ENCODE measurements around the gene TESK2. TPM values are rescaled to one million over a fixed set of nuclear protein-coding genes. Genes with fewer than 3 reads are reported as not detected.

TESK2 gene
- total and polyA plus RNA-seq, 2 of the 13 experiments (the other 11 are each of a cell fraction or from before 2014, with no cell fraction given), result 5.5 to 9.6 TPM

DNA sequence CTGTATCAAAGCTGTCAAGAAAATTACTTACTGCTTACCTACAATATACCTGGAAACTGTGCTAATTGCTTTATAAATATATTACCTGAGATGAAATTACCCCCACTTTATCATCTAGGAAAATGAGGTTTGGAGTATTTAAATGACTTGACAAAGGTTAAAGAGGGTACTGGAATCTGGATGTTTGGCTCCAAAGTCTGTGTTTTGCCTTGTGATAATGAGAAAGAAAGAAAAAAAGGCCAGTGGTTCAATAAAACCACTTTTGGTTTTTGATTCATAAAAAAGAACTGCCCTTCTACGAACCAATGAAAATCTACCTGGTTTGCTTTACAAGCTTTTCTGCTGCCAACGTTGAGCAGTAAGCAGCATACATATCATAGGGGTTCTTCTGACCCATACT, 89.4 kb downstream of the TESK2 start:
- CTCF ChIA-PET (ENCODE audit: low intra/inter-chr PET ratio, low total read pairs), result no interaction called here
- Histone ChIP-seq H3K4me3 (replicated peaks in 1 of 3; ENCODE audit: insufficient read depth in 1 of 3, low read depth in 2 of 3, low read length in 3 of 3) (no peak overlapping the region), H3K4me1 (ENCODE audit: insufficient read depth, low read length) (peaks cover 47% of the 10 kb centered on the region), H2AFZ (ENCODE audit: low read length) (no peak overlapping the region), H3K9ac (ENCODE audit: insufficient read depth, low read depth, low read length) (no peak overlapping the region), H3K79me2 (ENCODE audit: insufficient read depth, low read length) (no peaks in the 10 kb centered on the region), H3K9me3 (ENCODE audit: low read length) (no peaks in the 10 kb centered on the region), H3K36me3 (replicated peaks in 1 of 2; ENCODE audit: control insufficient read depth in 1 of 2, insufficient read depth in 2 of 2, low read length in 2 of 2) (no peaks in the 10 kb centered on the region), H4K20me1 (ENCODE audit: insufficient read depth, low read length) (no peaks in the 10 kb centered on the region), H3K27me3 (ENCODE audit: control insufficient read depth in 1 of 2, insufficient read depth in 2 of 2, low read length in 2 of 2) (no peaks in the 10 kb centered on the region), H3K27ac (ENCODE audit: extremely low read length, insufficient read depth, low read length) (no peak overlapping the region), H3K4me2 (ENCODE audit: low read depth, low read length) (no peak overlapping the region)
- 52% methylated on average over 2 of the region's 2 CpGs for WGBS (ENCODE audit: low lambda C conversion rate)
- no peak for DNase-seq (ENCODE audit: low spot score)
- intact Hi-C loops (cut with micrococcal nuclease; ENCODE audit: unreplicated experiment) (no loop called here), in situ Hi-C loops (cut with HindIII; ENCODE audit: extremely low pct_ligation_motif_present, low pct_unique_long_range_greater_than_20kb) (no loop called here)
- no peak for FAIRE-seq
- BruUV-seq (replicated peaks), result no TSS peak
- ATAC-seq, result no peak
- POLR2A ChIA-PET, result no interaction called here
- no peak for TF ChIP-seq GFI1 (CRISPR knock-in tag; IDR thresholded peaks at IDR 0.05; ENCODE audit: borderline replicate concordance)
- TF ChIP-seq ZNF264 (CRISPR knock-in tag; IDR thresholded peaks at IDR 0.05), result no peak
- TF ChIP-seq ZNF569 (CRISPR knock-in tag; IDR thresholded peaks at IDR 0.05; ENCODE audit: borderline replicate concordance), result no peak
- TF ChIP-seq, protein P1, sequence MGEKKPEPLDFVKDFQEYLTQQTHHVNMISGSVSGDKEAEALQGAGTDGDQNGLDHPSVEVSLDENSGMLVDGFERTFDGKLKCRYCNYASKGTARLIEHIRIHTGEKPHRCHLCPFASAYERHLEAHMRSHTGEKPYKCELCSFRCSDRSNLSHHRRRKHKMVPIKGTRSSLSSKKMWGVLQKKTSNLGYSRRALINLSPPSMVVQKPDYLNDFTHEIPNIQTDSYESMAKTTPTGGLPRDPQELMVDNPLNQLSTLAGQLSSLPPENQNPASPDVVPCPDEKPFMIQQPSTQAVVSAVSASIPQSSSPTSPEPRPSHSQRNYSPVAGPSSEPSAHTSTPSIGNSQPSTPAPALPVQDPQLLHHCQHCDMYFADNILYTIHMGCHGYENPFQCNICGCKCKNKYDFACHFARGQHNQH (CRISPR knock-in tag; IDR thresholded peaks at IDR 0.05), result no peak
- no peak for TF ChIP-seq MBNL3 (CRISPR knock-in tag; conservative IDR thresholded peaks at IDR 0.05)
- no peak for TF ChIP-seq SNRNP70 (IDR thresholded peaks at IDR 0.05; ENCODE audit: low read depth, low read length)
- TF ChIP-seq GPN1 (CRISPR knock-in tag; IDR thresholded peaks at IDR 0.05; ENCODE audit: borderline replicate concordance), result no peak
- no peak for TF ChIP-seq ZNF644 (CRISPR knock-in tag; IDR thresholded peaks at IDR 0.05; ENCODE audit: low read depth)
- no peak for TF ChIP-seq ZNF75D (CRISPR knock-in tag; IDR thresholded peaks at IDR 0.05; ENCODE audit: borderline replicate concordance)
- no peak for TF ChIP-seq SALL2 (CRISPR knock-in tag; IDR thresholded peaks at IDR 0.05)
- no peak for TF ChIP-seq HOXA7 (CRISPR knock-in tag; IDR thresholded peaks at IDR 0.05)
- TF ChIP-seq, protein P2, sequence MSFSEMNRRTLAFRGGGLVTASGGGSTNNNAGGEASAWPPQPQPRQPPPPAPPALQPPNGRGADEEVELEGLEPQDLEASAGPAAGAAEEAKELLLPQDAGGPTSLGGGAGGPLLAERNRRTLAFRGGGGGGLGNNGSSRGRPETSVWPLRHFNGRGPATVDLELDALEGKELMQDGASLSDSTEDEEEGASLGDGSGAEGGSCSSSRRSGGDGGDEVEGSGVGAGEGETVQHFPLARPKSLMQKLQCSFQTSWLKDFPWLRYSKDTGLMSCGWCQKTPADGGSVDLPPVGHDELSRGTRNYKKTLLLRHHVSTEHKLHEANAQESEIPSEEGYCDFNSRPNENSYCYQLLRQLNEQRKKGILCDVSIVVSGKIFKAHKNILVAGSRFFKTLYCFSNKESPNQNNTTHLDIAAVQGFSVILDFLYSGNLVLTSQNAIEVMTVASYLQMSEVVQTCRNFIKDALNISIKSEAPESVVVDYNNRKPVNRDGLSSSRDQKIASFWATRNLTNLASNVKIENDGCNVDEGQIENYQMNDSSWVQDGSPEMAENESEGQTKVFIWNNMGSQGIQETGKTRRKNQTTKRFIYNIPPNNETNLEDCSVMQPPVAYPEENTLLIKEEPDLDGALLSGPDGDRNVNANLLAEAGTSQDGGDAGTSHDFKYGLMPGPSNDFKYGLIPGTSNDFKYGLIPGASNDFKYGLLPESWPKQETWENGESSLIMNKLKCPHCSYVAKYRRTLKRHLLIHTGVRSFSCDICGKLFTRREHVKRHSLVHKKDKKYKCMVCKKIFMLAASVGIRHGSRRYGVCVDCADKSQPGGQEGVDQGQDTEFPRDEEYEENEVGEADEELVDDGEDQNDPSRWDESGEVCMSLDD (CRISPR knock-in tag; IDR thresholded peaks at IDR 0.05; ENCODE audit: borderline replicate concordance), result no peak
- TF ChIP-seq JUN (CRISPR knock-in tag; IDR thresholded peaks at IDR 0.05), result no peak
- no peak for TF ChIP-seq PHF5A (CRISPR knock-in tag; IDR thresholded peaks at IDR 0.05; ENCODE audit: low read depth, unreplicated experiment)
- TF ChIP-seq, protein P3, sequence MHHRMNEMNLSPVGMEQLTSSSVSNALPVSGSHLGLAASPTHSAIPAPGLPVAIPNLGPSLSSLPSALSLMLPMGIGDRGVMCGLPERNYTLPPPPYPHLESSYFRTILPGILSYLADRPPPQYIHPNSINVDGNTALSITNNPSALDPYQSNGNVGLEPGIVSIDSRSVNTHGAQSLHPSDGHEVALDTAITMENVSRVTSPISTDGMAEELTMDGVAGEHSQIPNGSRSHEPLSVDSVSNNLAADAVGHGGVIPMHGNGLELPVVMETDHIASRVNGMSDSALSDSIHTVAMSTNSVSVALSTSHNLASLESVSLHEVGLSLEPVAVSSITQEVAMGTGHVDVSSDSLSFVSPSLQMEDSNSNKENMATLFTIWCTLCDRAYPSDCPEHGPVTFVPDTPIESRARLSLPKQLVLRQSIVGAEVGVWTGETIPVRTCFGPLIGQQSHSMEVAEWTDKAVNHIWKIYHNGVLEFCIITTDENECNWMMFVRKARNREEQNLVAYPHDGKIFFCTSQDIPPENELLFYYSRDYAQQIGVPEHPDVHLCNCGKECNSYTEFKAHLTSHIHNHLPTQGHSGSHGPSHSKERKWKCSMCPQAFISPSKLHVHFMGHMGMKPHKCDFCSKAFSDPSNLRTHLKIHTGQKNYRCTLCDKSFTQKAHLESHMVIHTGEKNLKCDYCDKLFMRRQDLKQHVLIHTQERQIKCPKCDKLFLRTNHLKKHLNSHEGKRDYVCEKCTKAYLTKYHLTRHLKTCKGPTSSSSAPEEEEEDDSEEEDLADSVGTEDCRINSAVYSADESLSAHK (CRISPR knock-in tag; IDR thresholded peaks at IDR 0.05; ENCODE audit: borderline replicate concordance), result no peak
- TF ChIP-seq MAFF (IDR thresholded peaks at IDR 0.05; ENCODE audit: low read depth, low read length), result no peak
- TF ChIP-seq ZNF589 (CRISPR knock-in tag; conservative IDR thresholded peaks at IDR 0.05), result no peak
